ENCODE results near the gene PKD1.

GRCh38 chr16:2170080-2170479, 34.4 kb upstream of the PKD1 start:
- TF ChIP-seq EP300 (IDR thresholded peaks at IDR 0.05) (no peak), CTCF (IDR thresholded peaks at IDR 0.05) (no peak), POLR2A (IDR thresholded peaks at IDR 0.05) (peak in 2 of 4 donors; percentile 24 to 40), POLR2AphosphoS5 (IDR thresholded peaks at IDR 0.05) (peak; percentile 57 to 58)
